IMR-90 (cell line): Measurements from ENCODE around the gene LIPN. TPM values are rescaled to one million over a fixed set of nuclear protein-coding genes. Genes with fewer than 3 reads are reported as not detected.

Source experiments
- ATAC-seq: fragments of 200-7000 bp; cut with Tn5 transposase; 2 replicates; pipeline ENCODE4 v1.9.1; 2020; ENCODE audit warnings: low read depth, mild to moderate bottlenecking, moderate library complexity
- BruUV-seq: library from RNA; stranded (reverse); fragments of 400-500 nt; replicated peaks from 2 replicates; lab custom pipeline; 2021; lab: Mats Ljungman, UMichigan
- CTCF ChIA-PET: fragments of 300-600 bp; formaldehyde crosslinking; extraction: SDS; loops from one replicate; lab custom pipeline; 2021; ENCODE audit warnings: antibody characterized with exemption; lab: Yijun Ruan, JAX
- POLR2A ChIA-PET: fragments of 300-600 bp; sonication (Branson Sonifier 250); formaldehyde crosslinking; loops from one replicate; lab custom pipeline; 2022; ENCODE audit warnings: antibody characterized with exemption; ENCODE audit not compliant: unreplicated experiment; lab: Charles Lee
- DNase-seq: peaks from one replicate; pipeline ENCODE4 v3.0.0; 2013
- H2AFZ ChIP-seq: replicated peaks from 2 replicates; pipeline ENCODE3; 2013; ENCODE audit warnings: low read length, mild to moderate bottlenecking; ENCODE audit not compliant: poor library complexity
- H2AK5ac ChIP-seq: 2 replicates; pipeline ENCODE4 v1.6.1; 2013; ENCODE audit warnings: low read depth, low read length, inconsistent platforms
- H2AK9ac ChIP-seq: replicated peaks from 2 replicates; pipeline ENCODE3; 2013; ENCODE audit warnings: mild to moderate bottlenecking, low read depth, low read length, moderate library complexity; ENCODE audit not compliant: poor library complexity
- H2BK120ac ChIP-seq: 2 replicates; pipeline ENCODE4 v1.6.1; 2013; ENCODE audit warnings: low read depth, low read length, inconsistent platforms
- H2BK15ac ChIP-seq: 3 replicates; pipeline ENCODE4 v1.6.1; 2013; ENCODE audit warnings: low read depth, low read length, inconsistent platforms
- H2BK20ac ChIP-seq: 2 replicates; pipeline ENCODE4 v1.6.1; 2013; ENCODE audit warnings: low read depth, mild to moderate bottlenecking, inconsistent platforms, low read length, moderate library complexity
- H2BK5ac ChIP-seq: 2 replicates; pipeline ENCODE4 v1.6.1; 2013; ENCODE audit warnings: mild to moderate bottlenecking, low read depth, low read length, inconsistent platforms; ENCODE audit not compliant: poor library complexity, severe bottlenecking
- H3K14ac ChIP-seq: replicated peaks from 2 replicates; pipeline ENCODE4 v1.6.1; 2013; ENCODE audit warnings: low read depth, low read length, inconsistent platforms
- H3K18ac ChIP-seq: 2 replicates; pipeline ENCODE4 v1.6.1; 2013; ENCODE audit warnings: low read depth, low read length, control low read depth
- H3K23ac ChIP-seq: 2 replicates; pipeline ENCODE4 v1.6.1; 2013; ENCODE audit warnings: low read depth, low read length, inconsistent platforms
- H3K27ac ChIP-seq: 2 replicates; pipeline ENCODE4 v1.5.1; 2013; ENCODE audit warnings: mild to moderate bottlenecking, control low read depth, low read length; ENCODE audit not compliant: insufficient read depth
- H3K27me3 ChIP-seq: 2 replicates; pipeline ENCODE4 v1.6.1; 2013; ENCODE audit warnings: low read length; ENCODE audit not compliant: control insufficient read depth, insufficient read depth
- H3K36me3 ChIP-seq: 2 replicates; pipeline ENCODE4 v1.6.1; 2013; ENCODE audit warnings: low read length, mixed read lengths; ENCODE audit not compliant: control insufficient read depth, insufficient read depth
- H3K4ac ChIP-seq: 2 replicates; pipeline ENCODE4 v1.6.1; 2013; ENCODE audit warnings: low read depth, low read length, inconsistent platforms
- H3K4me1 ChIP-seq: 2 replicates; pipeline ENCODE4 v1.6.1; 2013; ENCODE audit warnings: low read length, mixed read lengths; ENCODE audit not compliant: control insufficient read depth, insufficient read depth
- H3K4me2 ChIP-seq: 2 replicates; pipeline ENCODE4 v1.6.1; 2013; ENCODE audit warnings: low read depth, mild to moderate bottlenecking, control low read depth, low read length, moderate library complexity
- H3K4me3 ChIP-seq: 2 replicates; pipeline ENCODE4 v1.5.1; 2013; ENCODE audit warnings: low read depth, mild to moderate bottlenecking, control low read depth, low read length, moderate library complexity; ENCODE audit not compliant: insufficient read depth
- H3K56ac ChIP-seq: 2 replicates; pipeline ENCODE4 v1.6.1; 2013; ENCODE audit warnings: low read length, inconsistent platforms; ENCODE audit not compliant: insufficient read depth; ENCODE audit errors: extremely low read depth
- H3K79me1 ChIP-seq, 2 experiments: 2 replicates each; pipeline ENCODE4 v1.6.1; 2013; ENCODE audit warnings: low read length in 2 of 2, inconsistent platforms in 1 of 2, low read depth in 1 of 2
- H3K9ac ChIP-seq: 2 replicates; pipeline ENCODE4 v1.6.1; 2013; ENCODE audit warnings: low read depth, low read length, control low read depth
- H3K9me1 ChIP-seq: 2 replicates; pipeline ENCODE4 v1.6.1; 2013; ENCODE audit warnings: low read length, inconsistent platforms; ENCODE audit not compliant: insufficient read depth
- H3K9me3 ChIP-seq: 2 replicates; pipeline ENCODE4 v1.6.1; 2013; ENCODE audit warnings: low read length; ENCODE audit not compliant: control insufficient read depth, insufficient read depth
- H4K20me1 ChIP-seq: 2 replicates; pipeline ENCODE4 v1.6.1; 2013; ENCODE audit warnings: low read length, inconsistent platforms; ENCODE audit not compliant: insufficient read depth
- H4K5ac ChIP-seq: 2 replicates; pipeline ENCODE4 v1.6.1; 2013; ENCODE audit warnings: mild to moderate bottlenecking, low read depth, low read length, control low read depth
- H4K8ac ChIP-seq, 2 experiments: 2 replicates each; pipeline ENCODE4 v1.6.1; 2013; ENCODE audit warnings: low read depth in 2 of 2, low read length in 2 of 2, control low read depth in 1 of 2, inconsistent platforms in 1 of 2
- H4K91ac ChIP-seq: 2 replicates; pipeline ENCODE4 v1.6.1; 2013; ENCODE audit warnings: low read depth, low read length, inconsistent platforms; ENCODE audit not compliant: insufficient read depth
- CEBPB ChIP-seq: IDR thresholded peaks from 2 replicates; pipeline ENCODE4 v1.6.1; 2012; ENCODE audit warnings: low read depth, low read length, improper control_type of control experiment
- FOS ChIP-seq: fragments of 150-350 bp; IDR thresholded peaks from 2 replicates; pipeline ENCODE4 v1.6.1; 2016; ENCODE audit warnings: low read depth, low read length
- WGBS, 2 experiments: methylation state at CpG; one replicate each; pipeline versions ENCODE4 v1.1.5 to v1.1.7; 2013; ENCODE audit warnings: missing lambda C conversion rate in 2 of 2; ENCODE audit not compliant: insufficient read length in 1 of 2; ENCODE audit errors: extremely low coverage in 2 of 2; 5-methylcytosine and 5-hydroxymethylcytosine counted together
- dilution Hi-C: fragments of 300-500 bp; cut with HindIII; formaldehyde crosslinking; loops from one replicate; pipeline ENCODE4 v1.14.3; 2018; ENCODE audit warnings: low sequenced_read_pairs; ENCODE audit not compliant: unreplicated experiment
- in situ Hi-C: fragments of 300-500 bp; cut with MboI; formaldehyde crosslinking; loops from 3 replicates; pipeline ENCODE4 v1.14.3; 2019; ENCODE audit warnings: low sequenced_read_pairs, inconsistent platforms, mixed read lengths
- intact Hi-C: fragments of 100-400 bp; cut with micrococcal nuclease; formaldehyde crosslinking; loops from 2 replicates; pipeline ENCODE4 v1.10.0; 2022
- polyA plus RNA-seq, 3 experiments: library from polyadenylated mRNA; depleted of rRNA; stranded (reverse); fragments of >200 nt; gene quantifications; 2 replicates each; pipeline ENCODE4 v1.2.3, GENCODE V29; 2012; ENCODE audit warnings: low replicate concordance in 1 of 3
- total RNA-seq: library from RNA; depleted of rRNA; stranded (reverse); fragments of >200 nt; gene quantifications from 2 replicates; pipeline ENCODE4 v1.2.3, GENCODE V29; 2012

The LIPN gene
- total and polyA plus RNA-seq, 2 of the 4 experiments (the other 2 are of a cell fraction), result not detected

DNA sequence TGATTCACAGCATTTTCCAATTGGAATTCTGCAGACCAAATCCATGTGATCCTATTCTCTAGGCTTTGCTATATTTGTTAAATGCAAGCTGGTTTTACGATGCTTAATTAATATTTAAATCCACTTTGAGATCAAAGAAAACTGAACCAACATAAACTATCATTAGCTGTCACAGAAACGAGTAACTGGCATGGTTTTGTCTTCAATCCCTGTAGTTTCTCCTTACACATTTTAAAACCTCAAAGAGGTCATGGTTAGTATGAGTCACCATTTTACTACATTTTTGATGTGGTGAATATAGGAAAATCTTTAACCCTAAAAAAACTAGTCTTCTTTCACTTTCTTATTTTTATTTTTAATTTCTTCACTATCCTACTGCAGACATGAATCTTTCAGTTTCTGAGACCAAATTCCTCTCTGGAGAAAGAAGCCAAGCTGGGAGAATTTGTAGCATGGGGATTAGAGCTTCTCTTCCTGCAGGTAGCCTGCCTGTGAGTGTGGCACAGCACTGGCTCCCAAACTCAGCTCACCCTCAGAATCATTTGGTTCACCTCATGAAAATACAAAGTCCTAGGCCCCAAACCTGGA is 34.0 kb downstream of the LIPN start:
- Histone ChIP-seq H2AK5ac (no peak overlapping the region), H4K5ac (no peak overlapping the region), H3K4me1 (peaks cover 1% of the 10 kb centered on the region; the same call in 1 of the 2 replicates), H3K4me2 (no peak overlapping the region), H2AFZ (no peak overlapping the region), H2BK120ac (no peak overlapping the region), H3K27ac (no peak overlapping the region), H3K14ac (no peak overlapping the region), H3K9ac (no peak overlapping the region), H3K9me1 (0 out of 2 replicates have a peak, but pooled peaks cover 5% of the 10 kb centered on the region), H3K36me3 (no peaks in the 10 kb centered on the region), H4K8ac (no peak overlapping the region), H2AK9ac (no peak overlapping the region), H3K18ac (no peak overlapping the region), H2BK5ac (no peak overlapping the region), H4K20me1 (no peaks in the 10 kb centered on the region), H3K9me3 (no peaks in the 10 kb centered on the region), H3K23ac (no peak overlapping the region), H2BK20ac (no peak overlapping the region), H4K91ac (no peak overlapping the region), H3K4me3 (no peak overlapping the region), H3K27me3 (peaks cover 6% of the 10 kb centered on the region), H3K56ac (no peak overlapping the region), H2BK15ac (no peak overlapping the region), H3K4ac (no peak overlapping the region), H3K79me1 (no peaks in the 10 kb centered on the region)
- WGBS, 2 experiments, result no CpG with 5 or more reads among the region's 2 CpGs
- ATAC-seq, result peak; percentile 29; the same call in 1 of the 2 replicates
- in situ Hi-C loops, result no loop called here
- dilution Hi-C loops, result no loop called here
- BruUV-seq, result no TSS peak
- ChIA-PET POLR2A (no interaction called here), CTCF (interaction anchor here (0.6 kb wide), 1 partner anchor 17 kb away, joined by 7 read pairs; no protein-coding TSS in a partner anchor)
- intact Hi-C loops, result no loop called here
- TF ChIP-seq FOS (peak; percentile 34; the same call in 1 of the 2 replicates), CEBPB (no peak)
- DNase-seq, result peak; percentile 59
